ENCODE measurements around the gene PLEKHA1.

PLEKHA1 gene

DNA sequence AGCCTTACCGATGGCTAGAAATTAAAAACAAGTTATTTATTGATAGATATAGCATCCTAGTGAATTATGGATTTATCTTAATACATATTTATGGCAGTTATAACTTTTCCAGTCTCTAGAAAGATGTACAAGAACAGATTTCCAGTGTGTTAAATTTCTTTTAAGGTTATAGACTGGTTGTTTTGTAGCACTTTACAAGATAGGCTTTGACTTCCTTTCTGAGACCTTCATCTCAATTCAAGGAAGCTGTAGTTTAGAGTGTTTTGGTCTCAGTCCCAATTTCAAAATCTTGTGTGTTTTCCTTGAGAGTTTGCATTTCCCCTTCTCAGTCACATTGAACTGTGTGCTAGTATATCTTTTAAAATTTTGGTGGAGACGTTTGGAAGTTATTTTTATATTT, 30.1 kb downstream of the PLEKHA1 start:
- Histone ChIP-seq H3K4me3 (ENCODE audit: low read depth, low read length) (no peak overlapping the region), H3K9ac (ENCODE audit: low read length) (no peak overlapping the region), H3K27ac (ENCODE audit: low read depth, low read length) (no peak overlapping the region), H3K36me3 (ENCODE audit: control insufficient read depth, insufficient read depth, low read length) (peaks cover 43% of the 10 kb centered on the region; the same call in 1 of the 2 replicates), H3K27me3 (ENCODE audit: control insufficient read depth, insufficient read depth, low read length) (no peaks in the 10 kb centered on the region), H3K4me1 (ENCODE audit: control insufficient read depth, insufficient read depth, low read length) (no peaks in the 10 kb centered on the region), H3K9me3 (ENCODE audit: control insufficient read depth, insufficient read depth, low read depth, low read length) (no peaks in the 10 kb centered on the region)

DNA sequence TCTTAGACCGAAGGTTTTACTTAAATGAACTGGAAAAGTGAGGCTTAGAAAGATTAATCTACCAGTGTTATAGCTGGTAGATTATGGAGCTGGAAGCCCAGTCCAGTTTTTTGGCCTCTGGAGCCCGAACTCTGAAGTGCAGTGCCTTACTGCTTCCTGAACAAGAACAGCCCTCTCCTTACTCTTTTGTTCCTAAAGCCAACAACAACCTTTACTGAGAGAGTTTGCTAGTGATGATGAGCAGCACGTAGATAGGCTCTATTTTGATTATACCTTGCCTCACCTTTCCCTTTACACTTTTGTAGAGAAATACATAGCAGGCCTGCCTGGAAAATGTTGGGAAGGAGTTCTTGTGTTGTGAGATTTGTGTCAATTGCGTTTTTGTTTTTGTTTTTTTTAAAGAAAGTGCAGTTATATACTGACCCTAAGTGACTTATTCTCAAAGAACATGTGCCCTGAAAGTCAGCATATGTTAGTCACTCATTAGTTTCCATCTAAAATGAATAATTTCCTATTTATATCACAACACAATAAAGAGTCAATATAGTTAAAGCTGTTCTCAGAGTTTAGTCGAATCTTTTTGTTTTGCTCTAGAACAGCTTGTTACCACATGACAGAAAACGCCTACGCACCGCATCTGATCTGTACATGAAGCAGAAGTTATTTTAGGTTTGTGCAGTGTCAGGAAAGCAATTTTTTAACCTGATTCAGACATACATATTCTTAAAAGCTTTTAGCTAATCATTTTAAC, 33.0 kb downstream of the PLEKHA1 start:
- Histone ChIP-seq H3K27ac (ENCODE audit: low read depth, low read length) (no peak overlapping the region), H3K9ac (ENCODE audit: low read length) (no peak overlapping the region), H3K9me3 (ENCODE audit: control insufficient read depth, insufficient read depth, low read depth, low read length) (no peaks in the 10 kb centered on the region), H3K4me1 (ENCODE audit: control insufficient read depth, insufficient read depth, low read length) (no peaks in the 10 kb centered on the region), H3K4me3 (ENCODE audit: low read depth, low read length) (no peak overlapping the region), H3K36me3 (ENCODE audit: control insufficient read depth, insufficient read depth, low read length) (peaks cover 29% of the 10 kb centered on the region; the same call in 1 of the 2 replicates), H3K27me3 (ENCODE audit: control insufficient read depth, insufficient read depth, low read length) (no peaks in the 10 kb centered on the region)

DNA sequence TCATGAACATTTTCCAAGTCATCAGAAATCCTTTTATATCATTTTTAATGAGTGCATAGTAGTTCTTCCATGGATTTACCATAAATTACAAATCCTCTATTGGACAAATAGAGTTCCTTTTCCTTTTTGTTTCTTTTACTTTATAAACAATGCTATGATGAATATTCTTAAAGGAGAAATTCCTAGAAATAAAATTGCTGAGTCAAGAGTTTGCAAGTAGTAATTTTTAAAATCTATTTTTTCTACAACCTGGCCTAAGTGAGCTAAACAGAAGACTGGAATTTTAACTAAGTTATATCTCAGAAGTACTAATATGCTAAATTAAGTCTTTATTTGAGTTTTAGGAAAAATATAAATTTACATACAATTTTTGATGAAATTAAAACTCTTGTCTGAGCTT, 38.8 kb downstream of the PLEKHA1 start:
- peaks cover 25% of the 10 kb centered on the region for H3K36me3 ChIP-seq (ENCODE audit: control insufficient read depth, insufficient read depth, low read length)
- no peaks in the 10 kb centered on the region for H3K27me3 ChIP-seq (ENCODE audit: control insufficient read depth, insufficient read depth, low read length)
- H3K4me1 ChIP-seq (ENCODE audit: control insufficient read depth, insufficient read depth, low read length) = no peaks in the 10 kb centered on the region
- H3K9me3 ChIP-seq (ENCODE audit: control insufficient read depth, insufficient read depth, low read depth, low read length) = no peaks in the 10 kb centered on the region
- H3K9ac ChIP-seq (ENCODE audit: low read length) = no peak overlapping the region
- no peak overlapping the region for H3K27ac ChIP-seq (ENCODE audit: low read depth, low read length)
- H3K4me3 ChIP-seq (ENCODE audit: low read depth, low read length) = no peak overlapping the region

DNA sequence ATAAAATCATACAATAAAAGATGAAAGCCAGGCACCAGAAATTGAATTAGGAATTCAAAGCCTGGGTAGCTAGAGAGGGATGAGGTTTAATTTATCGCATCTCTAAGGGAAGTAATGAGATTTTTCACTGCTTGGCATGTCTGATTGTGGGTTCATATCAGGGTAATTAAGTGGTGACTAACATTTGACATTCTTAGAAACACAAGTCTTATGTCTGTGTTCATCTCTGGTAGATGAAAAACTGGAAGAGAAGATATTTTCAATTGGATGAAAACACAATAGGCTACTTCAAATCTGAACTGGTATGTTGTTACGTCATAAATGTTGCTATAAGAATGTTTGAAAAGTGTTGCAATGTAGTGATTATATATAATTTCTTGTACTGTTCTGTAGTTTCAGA, 43.2 kb downstream of the PLEKHA1 start:
- no peaks in the 10 kb centered on the region for H3K4me1 ChIP-seq (ENCODE audit: control insufficient read depth, insufficient read depth, low read length)
- peaks cover 36% of the 10 kb centered on the region for H3K36me3 ChIP-seq (ENCODE audit: control insufficient read depth, insufficient read depth, low read length)
- H3K27ac ChIP-seq (ENCODE audit: low read depth, low read length) = no peak overlapping the region
- H3K4me3 ChIP-seq (ENCODE audit: low read depth, low read length) = no peak overlapping the region
- no peaks in the 10 kb centered on the region for H3K27me3 ChIP-seq (ENCODE audit: control insufficient read depth, insufficient read depth, low read length)
- no peaks in the 10 kb centered on the region for H3K9me3 ChIP-seq (ENCODE audit: control insufficient read depth, insufficient read depth, low read depth, low read length)
- H3K9ac ChIP-seq (ENCODE audit: low read length) = no peak overlapping the region

DNA sequence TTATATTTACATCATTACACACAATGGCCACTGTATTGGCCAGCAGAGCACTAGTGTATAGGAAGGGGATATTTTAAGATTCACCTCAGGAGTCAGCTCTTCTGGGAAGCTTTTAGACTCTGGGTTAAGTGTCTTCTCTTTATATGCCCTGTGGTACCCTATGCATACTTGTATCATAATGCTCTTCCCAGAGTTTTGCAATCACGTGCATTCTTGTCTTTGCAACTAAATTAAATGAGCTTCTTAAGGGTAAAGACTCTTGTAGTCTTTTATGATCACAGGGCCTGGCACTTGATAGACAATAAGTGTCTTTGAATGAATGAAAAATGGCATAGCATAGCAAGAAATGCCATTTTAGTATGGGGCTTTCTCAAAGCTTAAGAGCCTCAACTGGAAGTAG, 44.5 kb downstream of the PLEKHA1 start:
- H3K9me3 ChIP-seq (ENCODE audit: control insufficient read depth, insufficient read depth, low read depth, low read length) = no peaks in the 10 kb centered on the region
- no peak overlapping the region for H3K9ac ChIP-seq (ENCODE audit: low read length)
- no peaks in the 10 kb centered on the region for H3K27me3 ChIP-seq (ENCODE audit: control insufficient read depth, insufficient read depth, low read length)
- H3K27ac ChIP-seq (ENCODE audit: low read depth, low read length) = no peak overlapping the region
- H3K36me3 ChIP-seq (ENCODE audit: control insufficient read depth, insufficient read depth, low read length) = peaks cover 36% of the 10 kb centered on the region
- H3K4me3 ChIP-seq (ENCODE audit: low read depth, low read length) = no peak overlapping the region
- H3K4me1 ChIP-seq (ENCODE audit: control insufficient read depth, insufficient read depth, low read length) = no peaks in the 10 kb centered on the region

DNA sequence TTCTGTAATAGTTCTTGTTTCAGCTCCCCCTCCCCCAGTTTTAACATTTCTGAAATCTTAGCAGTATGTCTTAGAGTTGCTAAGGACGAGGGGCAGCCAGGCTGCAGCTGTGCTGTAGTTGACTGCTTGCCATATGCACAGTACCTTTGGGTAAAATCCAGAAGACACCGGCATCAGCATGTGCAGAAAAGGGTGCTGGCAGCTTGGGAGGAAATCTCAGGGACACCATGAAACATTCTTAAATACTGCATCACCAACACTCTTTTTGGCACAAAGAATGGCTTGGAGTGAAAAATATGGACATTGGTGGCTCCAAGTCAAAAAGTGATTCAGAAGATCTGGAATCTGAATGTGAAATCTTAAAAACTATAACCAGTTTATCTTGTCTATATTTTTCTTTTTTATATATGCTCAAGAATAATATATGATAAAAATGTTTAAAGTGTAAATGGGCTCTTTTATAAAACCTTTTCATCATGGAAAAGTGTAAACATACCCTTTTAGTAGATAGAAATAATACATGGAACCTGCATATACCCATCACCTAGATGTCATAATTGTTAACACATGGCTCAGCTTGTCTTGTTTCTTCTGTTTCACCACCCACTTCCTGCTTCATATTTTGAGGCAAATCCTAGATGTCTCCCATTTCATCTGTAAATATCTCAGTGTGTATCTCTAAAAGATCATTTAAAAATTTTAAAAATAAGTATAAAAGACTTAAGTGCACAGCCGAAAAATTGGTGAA, 45.5 kb downstream of the PLEKHA1 start:
- H3K27me3 ChIP-seq (ENCODE audit: control insufficient read depth, insufficient read depth, low read length) = no peaks in the 10 kb centered on the region
- peaks cover 29% of the 10 kb centered on the region for H3K36me3 ChIP-seq (ENCODE audit: control insufficient read depth, insufficient read depth, low read length)
- no peaks in the 10 kb centered on the region for H3K4me1 ChIP-seq (ENCODE audit: control insufficient read depth, insufficient read depth, low read length)
- H3K9ac ChIP-seq (ENCODE audit: low read length) = no peak overlapping the region
- H3K9me3 ChIP-seq (ENCODE audit: control insufficient read depth, insufficient read depth, low read depth, low read length) = no peaks in the 10 kb centered on the region
- H3K27ac ChIP-seq (ENCODE audit: low read depth, low read length) = no peak overlapping the region
- no peak overlapping the region for H3K4me3 ChIP-seq (ENCODE audit: low read depth, low read length)

DNA sequence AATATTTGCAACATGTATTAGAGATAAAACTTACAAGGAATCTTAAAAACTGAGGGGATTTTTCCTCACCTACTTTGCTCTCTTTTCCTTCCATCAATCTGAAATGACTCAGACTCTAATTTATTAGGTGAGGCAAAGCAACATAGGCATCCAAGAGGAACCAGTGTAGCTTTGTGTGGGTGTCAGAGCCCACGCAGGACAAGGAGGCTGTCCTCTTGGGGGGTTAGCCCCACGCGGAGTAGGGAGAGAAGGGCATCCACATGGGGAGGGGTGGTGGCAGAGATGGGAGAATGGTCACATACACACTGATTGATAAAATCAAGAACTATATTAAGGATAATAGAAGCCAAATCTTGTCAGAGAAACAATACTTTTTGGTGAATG, 46.1 kb downstream of the PLEKHA1 start:
- H3K36me3 ChIP-seq (ENCODE audit: control insufficient read depth, insufficient read depth, low read length) = peaks cover 25% of the 10 kb centered on the region
- no peaks in the 10 kb centered on the region for H3K27me3 ChIP-seq (ENCODE audit: control insufficient read depth, insufficient read depth, low read length)
- no peaks in the 10 kb centered on the region for H3K9me3 ChIP-seq (ENCODE audit: control insufficient read depth, insufficient read depth, low read depth, low read length)
- H3K4me3 ChIP-seq (ENCODE audit: low read depth, low read length) = no peak overlapping the region
- no peak overlapping the region for H3K9ac ChIP-seq (ENCODE audit: low read length)
- H3K27ac ChIP-seq (ENCODE audit: low read depth, low read length) = no peak overlapping the region
- no peaks in the 10 kb centered on the region for H3K4me1 ChIP-seq (ENCODE audit: control insufficient read depth, insufficient read depth, low read length)

DNA sequence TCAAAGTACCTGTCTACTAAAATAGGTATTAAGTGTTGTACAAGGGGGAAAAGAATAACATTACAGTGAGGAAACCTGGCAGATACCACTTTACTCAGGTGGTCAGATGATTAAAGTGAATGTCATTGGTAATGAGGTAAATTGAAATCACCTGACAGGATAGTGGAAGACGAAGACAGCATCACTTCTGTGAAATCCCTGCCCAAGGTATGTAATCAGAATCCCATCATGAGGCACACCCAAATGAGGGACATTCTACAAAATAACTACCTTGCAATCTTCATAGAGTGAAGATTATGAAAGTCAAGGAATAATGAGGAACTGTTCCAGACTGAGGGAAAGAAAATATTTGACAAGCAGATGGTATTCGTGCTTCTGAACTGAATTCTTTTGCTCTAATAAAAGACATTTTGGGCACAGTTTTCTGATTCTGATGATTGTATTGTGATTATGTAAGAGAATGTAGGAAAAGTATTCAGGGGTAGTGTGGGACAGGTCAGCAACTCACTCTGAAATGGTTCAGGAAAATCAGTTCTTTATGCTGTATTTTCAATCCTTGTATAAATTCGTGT, 46.6 kb downstream of the PLEKHA1 start:
- Histone ChIP-seq H3K36me3 (ENCODE audit: control insufficient read depth, insufficient read depth, low read length) (peaks cover 20% of the 10 kb centered on the region), H3K4me3 (ENCODE audit: low read depth, low read length) (no peak overlapping the region), H3K9ac (ENCODE audit: low read length) (no peak overlapping the region), H3K4me1 (ENCODE audit: control insufficient read depth, insufficient read depth, low read length) (no peaks in the 10 kb centered on the region), H3K27me3 (ENCODE audit: control insufficient read depth, insufficient read depth, low read length) (no peaks in the 10 kb centered on the region), H3K9me3 (ENCODE audit: control insufficient read depth, insufficient read depth, low read depth, low read length) (no peaks in the 10 kb centered on the region), H3K27ac (ENCODE audit: low read depth, low read length) (no peak overlapping the region)

DNA sequence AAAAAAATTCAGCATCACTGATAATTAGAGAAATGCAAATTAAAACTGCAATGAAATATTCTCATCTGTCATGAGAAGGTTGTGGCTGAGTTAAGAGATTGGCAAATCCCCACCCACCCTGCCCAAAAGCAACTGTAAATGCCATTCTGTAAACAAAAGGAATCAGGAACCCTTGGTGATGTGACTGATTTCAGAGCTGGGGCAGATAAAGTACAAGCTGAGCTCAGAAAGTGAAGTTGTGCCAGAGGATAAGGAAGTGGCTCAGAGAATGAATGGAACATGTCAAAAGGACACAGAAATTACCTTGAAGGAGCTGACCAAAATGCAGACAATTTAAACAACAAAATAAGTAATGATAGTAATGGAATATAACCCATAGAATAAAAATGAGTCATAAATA, 47.2 kb downstream of the PLEKHA1 start:
- Histone ChIP-seq H3K9ac (ENCODE audit: low read length) (no peak overlapping the region), H3K4me3 (ENCODE audit: low read depth, low read length) (no peak overlapping the region), H3K27ac (ENCODE audit: low read depth, low read length) (no peak overlapping the region), H3K27me3 (ENCODE audit: control insufficient read depth, insufficient read depth, low read length) (no peaks in the 10 kb centered on the region), H3K9me3 (ENCODE audit: control insufficient read depth, insufficient read depth, low read depth, low read length) (no peaks in the 10 kb centered on the region), H3K36me3 (ENCODE audit: control insufficient read depth, insufficient read depth, low read length) (peaks cover 17% of the 10 kb centered on the region), H3K4me1 (ENCODE audit: control insufficient read depth, insufficient read depth, low read length) (no peaks in the 10 kb centered on the region)

DNA sequence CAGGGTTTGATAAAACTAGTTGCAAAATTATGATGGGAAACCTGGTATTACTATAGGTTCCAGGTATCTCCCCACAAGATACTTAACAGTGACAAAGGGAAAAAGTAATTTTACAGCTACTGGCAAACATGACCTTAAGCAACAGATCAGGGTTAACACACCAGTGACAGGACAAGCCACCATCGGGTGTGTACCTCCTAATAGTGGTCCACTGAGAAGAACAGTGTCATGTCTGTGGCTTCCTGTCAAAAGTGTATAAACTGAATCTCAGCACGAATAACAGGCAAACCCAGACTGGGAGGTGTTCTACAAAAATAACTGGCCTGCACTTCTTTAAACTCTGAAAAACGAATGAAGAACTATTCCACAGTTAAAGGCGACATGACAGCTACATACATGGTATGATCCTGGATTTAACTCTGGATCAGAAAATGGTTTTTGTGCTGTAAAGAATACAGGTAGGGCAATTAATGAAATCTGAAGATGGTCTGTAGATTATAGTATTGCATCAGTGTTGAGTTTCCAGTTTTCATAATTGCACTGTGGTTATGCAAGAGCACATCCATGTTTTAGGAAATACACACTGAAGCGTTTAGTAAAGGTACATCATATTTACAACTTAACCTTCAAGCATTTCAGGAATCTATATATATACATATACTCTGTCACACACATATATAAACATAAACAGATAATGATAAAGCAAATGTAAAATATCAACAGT, 47.9 kb downstream of the PLEKHA1 start:
- H3K9ac ChIP-seq (ENCODE audit: low read length) = no peak overlapping the region
- no peaks in the 10 kb centered on the region for H3K27me3 ChIP-seq (ENCODE audit: control insufficient read depth, insufficient read depth, low read length)
- no peaks in the 10 kb centered on the region for H3K9me3 ChIP-seq (ENCODE audit: control insufficient read depth, insufficient read depth, low read depth, low read length)
- H3K4me3 ChIP-seq (ENCODE audit: low read depth, low read length) = no peak overlapping the region
- peaks cover 17% of the 10 kb centered on the region for H3K36me3 ChIP-seq (ENCODE audit: control insufficient read depth, insufficient read depth, low read length)
- no peak overlapping the region for H3K27ac ChIP-seq (ENCODE audit: low read depth, low read length)
- H3K4me1 ChIP-seq (ENCODE audit: control insufficient read depth, insufficient read depth, low read length) = no peaks in the 10 kb centered on the region

DNA sequence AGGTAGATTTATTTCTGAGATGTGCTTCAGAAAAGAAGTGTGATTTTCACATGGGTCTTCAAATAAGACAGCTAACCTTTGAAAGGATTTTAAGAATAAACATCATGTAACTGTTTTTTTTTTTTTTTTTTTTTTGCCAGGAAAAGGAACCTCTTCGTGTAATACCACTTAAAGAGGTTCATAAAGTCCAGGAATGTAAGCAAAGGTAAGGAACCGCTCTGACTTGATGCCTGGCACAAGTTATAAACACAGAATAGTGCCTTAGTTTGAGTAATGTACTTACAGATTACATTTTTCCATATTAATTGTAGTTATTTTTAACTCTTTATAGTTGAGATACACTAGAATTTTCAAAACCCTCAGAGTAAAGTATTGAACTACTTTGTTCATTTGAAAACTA, 49.6 kb downstream of the PLEKHA1 start:
- H3K27me3 ChIP-seq (ENCODE audit: control insufficient read depth, insufficient read depth, low read length) = no peaks in the 10 kb centered on the region
- H3K4me3 ChIP-seq (ENCODE audit: low read depth, low read length) = no peak overlapping the region
- no peaks in the 10 kb centered on the region for H3K9me3 ChIP-seq (ENCODE audit: control insufficient read depth, insufficient read depth, low read depth, low read length)
- H3K36me3 ChIP-seq (ENCODE audit: control insufficient read depth, insufficient read depth, low read length) = peaks cover 15% of the 10 kb centered on the region
- no peaks in the 10 kb centered on the region for H3K4me1 ChIP-seq (ENCODE audit: control insufficient read depth, insufficient read depth, low read length)
- no peak overlapping the region for H3K9ac ChIP-seq (ENCODE audit: low read length)
- no peak overlapping the region for H3K27ac ChIP-seq (ENCODE audit: low read depth, low read length)

All from HUES6 (cell line).